HEK293 (cell line): Measurements from ENCODE around the gene IGFL1.
"Not testable (repeated sequence)": the region's sequence is repeated elsewhere in the genome, so short reads cannot be mapped to it uniquely, and the experiment has no call there.

Source experiments
- AEBP2 ChIP-seq: fragments of 450-650 bp; formaldehyde crosslinking; IDR thresholded peaks from 2 replicates; pipeline ENCODE4 v1.5.1; 2016; ENCODE audit warnings: missing biosample characterization, missing genetic modification characterization, borderline replicate concordance
- BCL6B ChIP-seq: fragments of 450-650 bp; formaldehyde crosslinking; IDR thresholded peaks from 2 replicates; pipeline ENCODE4 v1.5.1; 2017; ENCODE audit warnings: missing biosample characterization, missing genetic modification characterization
- CTCF ChIP-seq: fragments of 450-650 bp; formaldehyde crosslinking; IDR thresholded peaks from 2 replicates; pipeline ENCODE4 v1.5.1; 2016; ENCODE audit warnings: missing biosample characterization, missing genetic modification characterization
- HOXC10 ChIP-seq: sonication (generic); formaldehyde crosslinking; IDR thresholded peaks from 2 replicates; pipeline ENCODE4 v1.8.1; 2023; ENCODE audit warnings: mild to moderate bottlenecking, missing genetic modification reagents
- REST ChIP-seq: fragments of 450-650 bp; formaldehyde crosslinking; IDR thresholded peaks from 2 replicates; pipeline ENCODE4 v1.5.1; 2016; ENCODE audit warnings: missing biosample characterization, missing genetic modification characterization
- SCRT2 ChIP-seq: fragments of 450-650 bp; formaldehyde crosslinking; IDR thresholded peaks from 2 replicates; pipeline ENCODE4 v1.5.1; 2016; ENCODE audit warnings: missing biosample characterization, missing genetic modification characterization
- TCF7L2 ChIP-seq: IDR thresholded peaks from 2 replicates; pipeline ENCODE4 v1.6.1; 2011; ENCODE audit warnings: low read depth, mild to moderate bottlenecking, inconsistent platforms, low read length, moderate library complexity, borderline replicate concordance
- TRIM28 ChIP-seq: IDR thresholded peaks from 2 replicates; pipeline ENCODE4 v1.6.1; 2011; ENCODE audit warnings: low read length, control low read depth, borderline replicate concordance
- ZNF157 ChIP-seq: fragments of 450-650 bp; formaldehyde crosslinking; IDR thresholded peaks from 2 replicates; pipeline ENCODE4 v1.5.1; 2016; ENCODE audit warnings: missing biosample characterization, missing genetic modification characterization
- ZNF18 ChIP-seq: fragments of 450-650 bp; formaldehyde crosslinking; IDR thresholded peaks from 2 replicates; pipeline ENCODE4 v1.5.1; 2016; ENCODE audit warnings: missing biosample characterization, missing genetic modification characterization
- ZNF223 ChIP-seq: fragments of 450-650 bp; formaldehyde crosslinking; IDR thresholded peaks from 2 replicates; pipeline ENCODE4 v1.5.1; 2016; ENCODE audit warnings: missing biosample characterization, missing genetic modification characterization
- ZNF274 ChIP-seq, 2 experiments: fragments of 200-500 bp in 1 of 2; fragments of 450-650 bp in 1 of 2; sonication (Bioruptor generic) in 1 of 2; formaldehyde crosslinking in 1 of 2; IDR thresholded peaks; 2 replicates each; pipeline versions ENCODE4 v1.5.1 to v1.6.1; 2014 to 2016; ENCODE audit warnings: borderline replicate concordance in 1 of 2, inconsistent platforms in 1 of 2, low read length in 1 of 2, missing biosample characterization in 1 of 2, missing genetic modification characterization in 1 of 2
- ZNF548 ChIP-seq: fragments of 450-650 bp; formaldehyde crosslinking; IDR thresholded peaks from 2 replicates; pipeline ENCODE4 v1.5.1; 2016; ENCODE audit warnings: missing biosample characterization, missing genetic modification characterization
- ZSCAN18 ChIP-seq: fragments of 450-650 bp; formaldehyde crosslinking; IDR thresholded peaks from 2 replicates; pipeline ENCODE4 v1.5.1; 2016; ENCODE audit warnings: missing biosample characterization, missing genetic modification characterization

- not testable (repeated sequence) for TF ChIP-seq ZNF18 (tag by site-specific recombination); ZNF548 (tag by site-specific recombination); CTCF; ZNF157 (tag by site-specific recombination); AEBP2 (tag by site-specific recombination); SCRT2; ZNF223 (tag by site-specific recombination); ZSCAN18; BCL6B (tag by site-specific recombination); ZNF274 (IDR thresholded peaks at IDR 0.05; ENCODE audit: low read length); ZNF274 (tag by site-specific recombination; IDR thresholded peaks at IDR 0.05; ENCODE audit: borderline replicate concordance); TRIM28; REST (tag by site-specific recombination); HOXC10 (CRISPR knock-in tag); TCF7L2
Measured at GRCh38 chr19:46262684-46263296, 33.2 kb downstream of the IGFL1 start.
